Measurements from ENCODE around the gene FRAS1.

DNA sequence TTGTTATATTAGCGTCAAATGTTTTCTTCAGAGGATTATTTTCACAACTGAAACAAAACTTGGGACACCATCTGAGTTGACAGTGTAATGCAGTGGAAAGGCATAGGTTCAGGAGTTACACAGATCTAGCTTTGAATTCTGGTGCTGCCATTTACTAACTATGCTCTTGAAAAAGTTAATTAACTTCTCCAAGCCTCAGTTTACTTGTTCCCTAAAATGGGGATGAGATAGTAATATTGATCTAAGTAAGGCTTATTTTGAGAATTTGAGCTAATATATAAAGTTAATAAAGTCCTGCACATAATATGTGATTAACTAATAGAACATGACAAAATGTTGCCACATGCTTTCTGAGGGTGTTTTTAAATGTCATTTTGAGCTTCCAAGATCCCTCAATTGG lies 112.6 kb downstream of the FRAS1 start:
- TF ChIP-seq SP1 (IDR thresholded peaks at IDR 0.05) (no peak), FOXK2 (IDR thresholded peaks at IDR 0.05) (no peak), TARDBP (IDR thresholded peaks at IDR 0.05) (no peak), HDGF (IDR thresholded peaks at IDR 0.05; ENCODE audit: borderline replicate concordance) (no peak), SUZ12 (IDR thresholded peaks at IDR 0.05) (no peak), BHLHE40 (IDR thresholded peaks at IDR 0.05; ENCODE audit: borderline replicate concordance) (no peak), FOXM1 (IDR thresholded peaks at IDR 0.05; ENCODE audit: borderline replicate concordance) (no peak), ARNT (IDR thresholded peaks at IDR 0.05) (no peak), ELF4 (IDR thresholded peaks at IDR 0.05) (no peak), L3MBTL2 (conservative IDR thresholded peaks at IDR 0.05) (no peak), ZNF384 (IDR thresholded peaks at IDR 0.05) (no peak), PKNOX1 (IDR thresholded peaks at IDR 0.05) (no peak), FOXA1 (IDR thresholded peaks at IDR 0.05) (no peak)

Data from HEK293T (cell line).